HG02571 (cell line): ENCODE results near the gene PRSS36.
A peak's percentile ranks its signal among the peaks of the same experiment; 100 is the strongest.
"Not testable (repeated sequence)": the region's sequence is repeated elsewhere in the genome, so short reads cannot be mapped to it uniquely, and the experiment has no call there.

ENCODE experiments used
- ATAC-seq: cut with Tn5 transposase; IDR thresholded peaks from one replicate; pipeline ENCODE4 v1.9.1; 2021; ENCODE audit warnings: mild to moderate bottlenecking, moderate library complexity; ENCODE audit not compliant: unreplicated experiment

PRSS36 gene

GRCh38 chr16:31142109-31143010 is 7.5 kb downstream of the PRSS36 start:
- peak; percentile 79 for ATAC-seq

- ATAC-seq, result no peak
These were observed 8.3 kb downstream of the PRSS36 start for GRCh38 chr16:31141489-31142108.

GRCh38 chr16:31141071-31141469 is 8.8 kb downstream of the PRSS36 start:
- ATAC-seq, result not testable (repeated sequence)

- no peak for ATAC-seq
These were observed 11.0 kb downstream of the PRSS36 start for GRCh38 chr16:31138621-31139578.

- ATAC-seq, result not testable (repeated sequence)
These were observed 12.9 kb downstream of the PRSS36 start for GRCh38 chr16:31136822-31137499.

GRCh38 chr16:31136287-31136662 is 13.6 kb downstream of the PRSS36 start:
- ATAC-seq, result no peak

- no peak for ATAC-seq
These were observed 14.2 kb downstream of the PRSS36 start, which contains the start of gene PRSS8 for GRCh38 chr16:31135535-31136286. PRSS8 (minus strand) TSS chr16:31135727; CDS start chr16:31135498, 229 bp downstream.

- no peak for ATAC-seq
These were observed 15.0 kb downstream of the PRSS36 start for GRCh38 chr16:31134625-31135534.

- no peak for ATAC-seq
These were observed 15.7 kb downstream of the PRSS36 start for GRCh38 chr16:31134091-31134571.

GRCh38 chr16:31133046-31133501 is 16.8 kb downstream of the PRSS36 start:
- ATAC-seq, result no peak

- ATAC-seq, result no peak
These were observed 17.4 kb downstream of the PRSS36 start for GRCh38 chr16:31132303-31132979.

GRCh38 chr16:31131841-31132271 is 18.0 kb downstream of the PRSS36 start:
- ATAC-seq, result no peak

GRCh38 chr16:31131416-31131815 is 18.4 kb downstream of the PRSS36 start:
- no peak for ATAC-seq

- ATAC-seq, result no peak
These were observed 19.0 kb downstream of the PRSS36 start for GRCh38 chr16:31130899-31131298.

- no peak for ATAC-seq
These were observed 19.5 kb downstream of the PRSS36 start for GRCh38 chr16:31130336-31130891.

GRCh38 chr16:31129568-31130335 is 20.1 kb downstream of the PRSS36 start:
- no peak for ATAC-seq
